GM12878 (cell line): Measurements from ENCODE around the gene ZNF691. TPM values are rescaled to one million over a fixed set of nuclear protein-coding genes. Genes with fewer than 3 reads are reported as not detected.

ENCODE experiments used
- ATAC-seq: fragments of 200-7000 bp; cut with Tn5 transposase; 3 replicates; pipeline ENCODE4 v1.9.1; 2020; ENCODE audit warnings: mild to moderate bottlenecking, moderate library complexity
- BruUV-seq: library from RNA; stranded (reverse); fragments of 400-500 nt; replicated peaks from 2 replicates; lab custom pipeline; 2021; lab: Mats Ljungman, UMichigan
- CTCF ChIA-PET: fragments of 300-600 bp; sonication (Branson Sonifier 250); formaldehyde crosslinking; extraction: SDS; loops from one replicate; lab custom pipeline; 2021; ENCODE audit warnings: inconsistent platforms; lab: Yijun Ruan, JAX
- POLR2A ChIA-PET: fragments of 350-600 bp; formaldehyde crosslinking; extraction: SDS; loops from one replicate; lab custom pipeline; 2021; ENCODE audit warnings: inconsistent platforms; lab: Charles Lee
- RAD21 ChIA-PET: fragments of 300-600 bp; sonication (Branson Sonifier 250); formaldehyde crosslinking; loops from one replicate; lab custom pipeline; 2023; ENCODE audit warnings: antibody characterized with exemption; ENCODE audit not compliant: unreplicated experiment; lab: Charles Lee
- SMC1A ChIA-PET: fragments of 300-600 bp; sonication (Branson Sonifier 250); formaldehyde crosslinking; loops from one replicate; lab custom pipeline; 2023; ENCODE audit not compliant: unreplicated experiment, uncharacterized antibody; lab: Charles Lee
- DNase-seq: peaks from one replicate; pipeline ENCODE4 v3.0.0-alpha.2; 2011; ENCODE audit warnings: low read depth, low spot score
- FAIRE-seq: peaks from 3 replicates; lab custom pipeline; 2011; peaks lifted over from hg19 to GRCh38; lab: Jason Lieb, UNC
- H2AFZ ChIP-seq: 2 replicates; pipeline ENCODE4 v1.6.0; 2011; ENCODE audit warnings: low read depth, low read length, control low read depth; ENCODE audit not compliant: control insufficient read depth
- H3K27ac ChIP-seq: 2 replicates; pipeline ENCODE4 v1.5.1; 2011; ENCODE audit warnings: control low read depth; ENCODE audit not compliant: control insufficient read depth, insufficient read depth
- H3K27me3 ChIP-seq, 2 experiments: replicated peaks in 1 of 2; 2 replicates each; pipeline versions ENCODE4 v1.6.0 to v1.6.1; 2011; ENCODE audit warnings: low read length in 1 of 2; ENCODE audit not compliant: control insufficient read depth in 2 of 2, insufficient read depth in 2 of 2
- H3K36me3 ChIP-seq, 2 experiments: 2 replicates each; pipeline ENCODE4 v1.5.1; 2011; ENCODE audit warnings: low read length in 1 of 2; ENCODE audit not compliant: control insufficient read depth in 2 of 2, insufficient read depth in 2 of 2
- H3K4me1 ChIP-seq: 2 replicates; pipeline ENCODE4 v1.6.1; 2011; ENCODE audit warnings: mild to moderate bottlenecking, low read length, moderate library complexity, mixed read lengths; ENCODE audit not compliant: control insufficient read depth, insufficient read depth
- H3K4me2 ChIP-seq: 2 replicates; pipeline ENCODE4 v1.6.0; 2011; ENCODE audit warnings: control low read depth; ENCODE audit not compliant: control insufficient read depth, insufficient read depth
- H3K4me3 ChIP-seq: fragments of 200-600 bp; sonication (generic); 2 replicates; pipeline ENCODE4 v1.5.1; 2016
- H3K79me2 ChIP-seq: 2 replicates; pipeline ENCODE4 v1.6.0; 2011; ENCODE audit warnings: low read length; ENCODE audit not compliant: control insufficient read depth, insufficient read depth
- H3K9ac ChIP-seq: 2 replicates; pipeline ENCODE4 v1.8.0; 2011; ENCODE audit warnings: low read length, control low read depth, mixed read lengths; ENCODE audit not compliant: control insufficient read depth, insufficient read depth
- H3K9me3 ChIP-seq: replicated peaks from 3 replicates; pipeline ENCODE4 v1.5.1; 2011; ENCODE audit warnings: mild to moderate bottlenecking, low read length; ENCODE audit not compliant: control insufficient read depth, insufficient read depth
- H4K20me1 ChIP-seq: 2 replicates; pipeline ENCODE4 v1.6.0; 2011; ENCODE audit not compliant: control insufficient read depth, insufficient read depth
- BHLHE40 ChIP-seq, 2 experiments: fragments of 450-650 bp in 1 of 2; IDR thresholded peaks; 2 replicates each; pipeline ENCODE4 v1.6.1; 2011 to 2017; ENCODE audit warnings: low read depth in 2 of 2, borderline replicate concordance in 1 of 2, improper control_type of control experiment in 1 of 2, low read length in 1 of 2, mild to moderate bottlenecking in 1 of 2
- CTCF ChIP-seq, 3 experiments: IDR thresholded peaks in 2 of 3; conservative IDR thresholded peaks in 1 of 3; 2 replicates each; pipeline ENCODE4 v1.5.1; 2011; ENCODE audit warnings: low read depth in 3 of 3, low read length in 3 of 3, mild to moderate bottlenecking in 3 of 3, control low read depth in 2 of 3, moderate library complexity in 2 of 3, inconsistent platforms in 1 of 3, mixed read lengths in 1 of 3; ENCODE audit not compliant: control insufficient read depth in 2 of 3, insufficient read depth in 1 of 3; ENCODE audit errors: extremely low read depth in 1 of 3
- MEF2A ChIP-seq: IDR thresholded peaks from 2 replicates; pipeline ENCODE4 v1.6.1; 2011; ENCODE audit warnings: low read depth, mild to moderate bottlenecking, low read length, moderate library complexity; ENCODE audit not compliant: insufficient read depth
- SRF ChIP-seq, 2 experiments: IDR thresholded peaks; 2 replicates each; pipeline ENCODE4 v1.6.1; 2011; ENCODE audit warnings: low read depth in 2 of 2, low read length in 2 of 2, mild to moderate bottlenecking in 1 of 2, moderate library complexity in 1 of 2
- SUZ12 ChIP-seq: fragments of 200-600 bp; sonication (generic); IDR thresholded peaks from one replicate; pipeline ENCODE4 v1.6.1; 2018; ENCODE audit warnings: antibody characterized with exemption, mild to moderate bottlenecking; ENCODE audit not compliant: unreplicated experiment
- TARDBP ChIP-seq: IDR thresholded peaks from 2 replicates; pipeline ENCODE4 v1.6.1; 2016; ENCODE audit warnings: borderline replicate concordance
- YBX1 ChIP-seq: fragments of 450-650 bp; IDR thresholded peaks from 2 replicates; pipeline ENCODE4 v1.6.1; 2016; ENCODE audit warnings: antibody characterized with exemption
- ZSCAN29 ChIP-seq: fragments of 450-650 bp; IDR thresholded peaks from 2 replicates; pipeline ENCODE4 v1.6.1; 2017; ENCODE audit warnings: mild to moderate bottlenecking, moderate library complexity
- WGBS: methylation state at CpG from one replicate; pipeline ENCODE4 v1.1.6; 2016; ENCODE audit warnings: low lambda C conversion rate; ENCODE audit not compliant: insufficient replicate concordance, insufficient coverage; ENCODE audit errors: missing lambda C conversion rate; 5-methylcytosine and 5-hydroxymethylcytosine counted together
- in situ Hi-C: fragments of 300-500 bp; cut with MboI; formaldehyde crosslinking; loops from 9 replicates; pipeline ENCODE4 v1.14.3; 2018; ENCODE audit warnings: mixed read lengths
- intact Hi-C: fragments of 100-400 bp; cut with micrococcal nuclease; formaldehyde crosslinking; loops from one replicate; pipeline ENCODE4 v1.14.2; 2022; ENCODE audit not compliant: unreplicated experiment
- polyA plus RNA-seq, 11 experiments: library from polyadenylated mRNA; depleted of rRNA in 4 of 11; unstranded in 6 of 11; stranded (reverse) in 5 of 11; fragments of >200 nt; fragmentation: Nextera tagmentation in 4 of 11; fragmentation: Illumina TruSeq in 1 of 11; extraction: Ambion mirVana in 4 of 11; extraction: Trizol in 1 of 11; gene quantifications; 1 replicate in 1 of 11; 2 replicates in 10 of 11; pipeline versions ENCODE4 v1.2.1 to v1.2.3, GENCODE V29; 2011 to 2016; ENCODE audit warnings: inconsistent platforms in 2 of 11, missing spikeins in 2 of 11, low read depth in 1 of 11
- total RNA-seq, 4 experiments: library from RNA; depleted of rRNA in 3 of 4; stranded (reverse); fragments of >200 nt in 3 of 4; fragmentation: Illumina TruSeq in 1 of 4; extraction: Trizol in 1 of 4; gene quantifications; 2 replicates each; pipeline versions ENCODE4 v1.2.1 to v1.2.3, GENCODE V29; 2013 to 2021
- TF ChIP-seq, protein P1 (sequence below): IDR thresholded peaks from 2 replicates; pipeline ENCODE4 v1.6.1; 2012; ENCODE audit warnings: low read depth, low read length, improper control_type of control experiment

ZNF691 gene
- total and polyA plus RNA-seq, 10 of the 15 experiments (the other 5 are each of a cell fraction or from before 2014, with no cell fraction given) = 8.5 to 16.2 (median 12.2) TPM

DNA sequence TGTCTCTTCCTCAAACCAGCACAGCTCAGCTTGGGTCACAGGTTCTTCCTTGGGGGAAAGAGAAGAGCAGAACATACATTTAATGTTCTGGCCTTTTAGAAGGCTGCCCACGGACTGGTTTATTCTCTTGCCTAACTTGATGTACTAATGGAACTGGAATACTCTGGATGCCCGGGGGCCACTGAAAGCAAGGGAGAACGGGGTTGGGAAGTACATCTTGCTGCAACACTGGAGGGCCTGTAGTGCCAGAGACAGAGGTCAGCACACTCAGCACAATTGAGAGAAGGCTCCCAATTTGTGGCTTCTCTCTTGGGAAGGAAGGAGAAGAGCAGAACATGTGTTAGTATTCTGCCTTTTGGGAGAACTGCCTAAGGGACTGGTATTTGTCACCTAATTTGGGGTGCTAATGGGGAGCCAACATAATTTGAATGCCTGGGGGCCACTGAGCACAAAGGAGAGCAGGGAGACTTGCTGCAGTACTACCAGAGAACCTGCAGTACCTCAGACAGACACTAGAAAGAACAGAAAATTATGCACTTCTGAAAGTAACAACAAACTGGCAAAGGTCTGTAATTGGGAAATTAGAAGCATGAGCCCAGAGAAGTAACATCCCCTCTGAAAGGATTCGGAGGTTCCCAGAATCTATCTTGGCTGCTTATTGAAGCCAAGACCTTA lies 14.1 kb downstream of the ZNF691 start:
- Histone ChIP-seq H3K4me3 (no peak overlapping the region), H3K9me3 (peaks cover 8% of the 10 kb centered on the region; the same call in 2 of the 3 replicates), H3K4me1 (no peaks in the 10 kb centered on the region), H3K4me2 (no peak overlapping the region), H4K20me1 (no peaks in the 10 kb centered on the region), H3K79me2 (no peaks in the 10 kb centered on the region), H2AFZ (no peak overlapping the region), H3K27ac (no peak overlapping the region), H3K9ac (no peak overlapping the region), H3K36me3 (no peaks in the 10 kb centered on the region), H3K27me3 (no peaks in the 10 kb centered on the region)
- in situ Hi-C loops (no loop called here), intact Hi-C loops (no loop called here)
- POLR2A ChIA-PET = no interaction called here
- no TSS peak for BruUV-seq
- DNase-seq = no peak
- RAD21 ChIA-PET = no interaction called here
- SMC1A ChIA-PET = no interaction called here
- CTCF ChIA-PET = no interaction called here
- peak; percentile 13 for FAIRE-seq
- TF ChIP-seq CTCF (IDR thresholded peaks at IDR 0.05 in 2 of 3, conservative IDR thresholded peaks at IDR 0.05 in 1 of 3; ENCODE audit: control insufficient read depth in 2 of 3, extremely low read depth in 1 of 3, insufficient read depth in 1 of 3, low read depth in 3 of 3, low read length in 3 of 3) = 0 out of 6 replicates have a peak, but pooled peaks of 2 of the 3 experiments have one; percentile 8 to 11
- no peak for TF ChIP-seq ZSCAN29
- 0 out of 3 replicates have a peak, but pooled peaks have one; percentile 24 for ATAC-seq
- WGBS = 43% methylated on average over 4 of the region's 4 CpGs

DNA sequence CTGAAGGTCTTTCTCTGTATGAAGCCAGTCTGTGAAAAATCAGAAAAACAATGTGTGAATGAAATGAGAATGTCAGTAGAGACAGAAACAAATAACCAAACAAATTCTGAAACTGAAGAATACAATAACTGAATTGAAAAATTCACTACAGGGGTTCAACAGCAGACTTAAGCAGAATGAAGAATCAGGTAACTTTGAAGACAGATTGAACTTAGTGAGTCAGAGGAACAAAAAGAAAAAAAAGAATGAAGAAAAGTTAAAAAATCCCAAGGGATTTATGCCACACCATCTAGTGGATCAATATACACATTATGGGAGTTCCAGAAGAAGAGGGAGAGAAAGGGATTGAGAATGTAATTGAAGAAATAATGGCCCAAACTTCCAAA lies 14.6 kb downstream of the ZNF691 start:
- Histone ChIP-seq H3K4me1 (no peaks in the 10 kb centered on the region), H3K9ac (no peak overlapping the region), H3K79me2 (no peaks in the 10 kb centered on the region), H3K36me3 (no peaks in the 10 kb centered on the region), H3K4me2 (no peak overlapping the region), H4K20me1 (no peaks in the 10 kb centered on the region), H3K9me3 (peaks cover 8% of the 10 kb centered on the region; the same call in 2 of the 3 replicates), H2AFZ (no peak overlapping the region), H3K4me3 (no peak overlapping the region), H3K27me3 (no peaks in the 10 kb centered on the region), H3K27ac (no peak overlapping the region)
- FAIRE-seq (no peak), DNase-seq (no peak), ATAC-seq (no peak)
- ChIA-PET SMC1A (no interaction called here), POLR2A (no interaction called here), CTCF (no interaction called here), RAD21 (no interaction called here)
- no TSS peak for BruUV-seq
- in situ Hi-C loops = no loop called here
- no peak for TF ChIP-seq TARDBP
- no peak for TF ChIP-seq SRF (IDR thresholded peaks at IDR 0.05; ENCODE audit: low read depth in 2 of 2, low read length in 2 of 2)
- TF ChIP-seq, protein P1, sequence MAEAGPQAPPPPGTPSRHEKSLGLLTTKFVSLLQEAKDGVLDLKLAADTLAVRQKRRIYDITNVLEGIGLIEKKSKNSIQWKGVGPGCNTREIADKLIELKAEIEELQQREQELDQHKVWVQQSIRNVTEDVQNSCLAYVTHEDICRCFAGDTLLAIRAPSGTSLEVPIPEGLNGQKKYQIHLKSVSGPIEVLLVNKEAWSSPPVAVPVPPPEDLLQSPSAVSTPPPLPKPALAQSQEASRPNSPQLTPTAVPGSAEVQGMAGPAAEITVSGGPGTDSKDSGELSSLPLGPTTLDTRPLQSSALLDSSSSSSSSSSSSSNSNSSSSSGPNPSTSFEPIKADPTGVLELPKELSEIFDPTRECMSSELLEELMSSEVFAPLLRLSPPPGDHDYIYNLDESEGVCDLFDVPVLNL = no peak
- no peak; a peak in 1 of 6 replicates for TF ChIP-seq CTCF (IDR thresholded peaks at IDR 0.05 in 2 of 3, conservative IDR thresholded peaks at IDR 0.05 in 1 of 3; ENCODE audit: control insufficient read depth in 2 of 3, extremely low read depth in 1 of 3, insufficient read depth in 1 of 3, low read depth in 3 of 3, low read length in 3 of 3)
- no peak for TF ChIP-seq SUZ12
- no peak for TF ChIP-seq MEF2A
- TF ChIP-seq BHLHE40 (IDR thresholded peaks at IDR 0.05; ENCODE audit: borderline replicate concordance in 1 of 2, low read depth in 2 of 2, low read length in 1 of 2) = no peak
- no peak for TF ChIP-seq YBX1
- intact Hi-C loops = no loop called here
